PC-9 (cell line): ENCODE data around the gene PLSCR2. TPM values are rescaled to one million over a fixed set of nuclear protein-coding genes. Genes with fewer than 3 reads are reported as not detected.
"Not testable (repeated sequence)": the region's sequence is repeated elsewhere in the genome, so short reads cannot be mapped to it uniquely, and the experiment has no call there.

Experiments used
- BruUV-seq: library from RNA; stranded (reverse); fragments of 400-500 nt; replicated peaks from 2 replicates; lab custom pipeline; 2021; lab: Mats Ljungman, UMichigan
- CTCF ChIA-PET: fragments of 300-600 bp; sonication (Branson Sonifier 250); formaldehyde crosslinking; loops from one replicate; lab custom pipeline; 2022; ENCODE audit warnings: antibody characterized with exemption; lab: Charles Lee
- POLR2A ChIA-PET: fragments of 300-600 bp; sonication (Branson Sonifier 250); formaldehyde crosslinking; loops from one replicate; lab custom pipeline; 2022; ENCODE audit warnings: antibody characterized with exemption; ENCODE audit not compliant: unreplicated experiment; lab: Charles Lee
- DNase-seq, 2 experiments: peaks; one replicate each; pipeline versions ENCODE4 v3.0.0 to v3.0.0-alpha.2; 2015 to 2022; ENCODE audit warnings: mixed read lengths in 1 of 2
- H2AFZ ChIP-seq: fragments of 200-600 bp; sonication (generic); 2 replicates; pipeline ENCODE4 v1.8.1; 2017; ENCODE audit warnings: antibody characterized with exemption
- H3F3A ChIP-seq: fragments of 200-600 bp; sonication (generic); 2 replicates; pipeline ENCODE4 v1.8.1; 2017; ENCODE audit warnings: antibody characterized with exemption, mild to moderate bottlenecking, low read depth; ENCODE audit not compliant: insufficient read depth
- H3K27ac ChIP-seq: fragments of 200-600 bp; sonication (generic); 2 replicates; pipeline ENCODE4 v1.6.1; 2016; ENCODE audit warnings: mixed run types
- H3K27me3 ChIP-seq: fragments of 200-600 bp; sonication (generic); 2 replicates; pipeline ENCODE4 v1.6.1; 2016; ENCODE audit warnings: low read depth, mixed run types; ENCODE audit not compliant: insufficient read depth
- H3K36me3 ChIP-seq: fragments of 200-600 bp; sonication (generic); 2 replicates; pipeline ENCODE4 v1.6.1; 2016; ENCODE audit warnings: low read depth, mixed run types
- H3K4me1 ChIP-seq: fragments of 200-600 bp; sonication (generic); replicated peaks from 2 replicates; pipeline ENCODE4 v1.6.1; 2016; ENCODE audit warnings: mixed run types; ENCODE audit not compliant: insufficient read depth
- H3K4me2 ChIP-seq: fragments of 200-600 bp; sonication (generic); 2 replicates; pipeline ENCODE4 v1.6.1; 2017; ENCODE audit warnings: mixed run types
- H3K4me3 ChIP-seq: fragments of 200-600 bp; sonication (generic); 2 replicates; pipeline ENCODE4 v1.6.1; 2016; ENCODE audit warnings: mixed run types
- H3K79me2 ChIP-seq: fragments of 200-600 bp; sonication (generic); 2 replicates; pipeline ENCODE4 v1.6.1; 2017; ENCODE audit warnings: low read depth, mixed run types
- H3K9me2 ChIP-seq: fragments of 200-600 bp; sonication (generic); 2 replicates; pipeline ENCODE4 v1.8.1; 2017; ENCODE audit warnings: mild to moderate bottlenecking; ENCODE audit not compliant: insufficient read depth
- H3K9me3 ChIP-seq: fragments of 200-600 bp; sonication (generic); 2 replicates; pipeline ENCODE4 v1.8.1; 2016; ENCODE audit warnings: low read depth; ENCODE audit not compliant: insufficient read depth
- H4K20me1 ChIP-seq: fragments of 200-600 bp; sonication (generic); 2 replicates; pipeline ENCODE4 v1.8.1; 2017; ENCODE audit not compliant: insufficient read depth
- EZH2 ChIP-seq: fragments of 200-600 bp; sonication (generic); IDR thresholded peaks from 2 replicates; pipeline ENCODE4 v1.8.0; 2017; ENCODE audit warnings: antibody characterized with exemption, low read depth
- intact Hi-C: fragments of 100-400 bp; cut with micrococcal nuclease; formaldehyde crosslinking; loops from one replicate; pipeline ENCODE4 v1.10.0; 2022; ENCODE audit not compliant: unreplicated experiment
- total RNA-seq: library from RNA; stranded (reverse); gene quantifications from 2 replicates; pipeline ENCODE4 v1.2.3, GENCODE V29; 2021
- TF ChIP-seq, protein P1 (sequence below): fragments of 200-600 bp; sonication (generic); conservative IDR thresholded peaks from 2 replicates; pipeline ENCODE4 v1.6.1; 2017; ENCODE audit warnings: mixed run types, antibody characterized with exemption, mild to moderate bottlenecking, moderate library complexity

Gene PLSCR2
- total RNA-seq, 1 experiment from 2014 or later: not detected

DNA sequence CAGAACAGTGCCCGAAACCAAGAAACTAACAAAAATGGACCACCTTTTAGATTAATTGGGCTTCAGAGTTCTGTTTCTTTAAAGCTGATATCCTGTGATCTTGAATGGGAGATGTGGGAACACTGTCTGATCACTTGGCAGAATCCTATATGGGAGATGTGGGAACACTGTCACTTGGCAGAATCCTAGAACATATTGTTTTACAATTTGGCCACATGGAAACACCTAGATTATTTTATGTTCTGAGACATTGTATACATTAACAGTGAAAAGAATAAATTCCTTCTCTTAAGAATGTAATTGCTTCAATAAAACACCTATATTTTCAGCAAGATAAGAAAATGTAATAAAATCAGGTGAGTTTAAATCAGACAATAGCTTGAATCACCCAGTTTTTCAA is 30.3 kb upstream of the PLSCR2 start:
- ChIA-PET CTCF (interaction anchor here (0.6 kb wide), 1 partner anchor 32 kb away, joined by 3 read pairs; no protein-coding TSS in a partner anchor), POLR2A (no interaction called here)
- H3K27ac ChIP-seq: no peak overlapping the region
- H3K79me2 ChIP-seq: no peaks in the 10 kb centered on the region
- H3K27me3 ChIP-seq: no peaks in the 10 kb centered on the region
- DNase-seq: no peak
- H2AFZ ChIP-seq: no peak overlapping the region
- H3K9me2 ChIP-seq: no peaks in the 10 kb centered on the region
- H3K4me3 ChIP-seq: no peak overlapping the region
- H3K4me2 ChIP-seq: no peak overlapping the region
- H3K4me1 ChIP-seq: peaks cover 27% of the 10 kb centered on the region
- BruUV-seq: no TSS peak
- TF ChIP-seq EZH2: no peak
- TF ChIP-seq, protein P1, sequence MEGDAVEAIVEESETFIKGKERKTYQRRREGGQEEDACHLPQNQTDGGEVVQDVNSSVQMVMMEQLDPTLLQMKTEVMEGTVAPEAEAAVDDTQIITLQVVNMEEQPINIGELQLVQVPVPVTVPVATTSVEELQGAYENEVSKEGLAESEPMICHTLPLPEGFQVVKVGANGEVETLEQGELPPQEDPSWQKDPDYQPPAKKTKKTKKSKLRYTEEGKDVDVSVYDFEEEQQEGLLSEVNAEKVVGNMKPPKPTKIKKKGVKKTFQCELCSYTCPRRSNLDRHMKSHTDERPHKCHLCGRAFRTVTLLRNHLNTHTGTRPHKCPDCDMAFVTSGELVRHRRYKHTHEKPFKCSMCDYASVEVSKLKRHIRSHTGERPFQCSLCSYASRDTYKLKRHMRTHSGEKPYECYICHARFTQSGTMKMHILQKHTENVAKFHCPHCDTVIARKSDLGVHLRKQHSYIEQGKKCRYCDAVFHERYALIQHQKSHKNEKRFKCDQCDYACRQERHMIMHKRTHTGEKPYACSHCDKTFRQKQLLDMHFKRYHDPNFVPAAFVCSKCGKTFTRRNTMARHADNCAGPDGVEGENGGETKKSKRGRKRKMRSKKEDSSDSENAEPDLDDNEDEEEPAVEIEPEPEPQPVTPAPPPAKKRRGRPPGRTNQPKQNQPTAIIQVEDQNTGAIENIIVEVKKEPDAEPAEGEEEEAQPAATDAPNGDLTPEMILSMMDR: no peak
- no peaks in the 10 kb centered on the region for H4K20me1 ChIP-seq
- intact Hi-C loops: no loop called here
- H3F3A ChIP-seq: peaks cover 24% of the 10 kb centered on the region
- no peaks in the 10 kb centered on the region; the same call in 1 of the 2 replicates for H3K36me3 ChIP-seq
- peaks cover 3% of the 10 kb centered on the region; the same call in 1 of the 2 replicates for H3K9me3 ChIP-seq

DNA sequence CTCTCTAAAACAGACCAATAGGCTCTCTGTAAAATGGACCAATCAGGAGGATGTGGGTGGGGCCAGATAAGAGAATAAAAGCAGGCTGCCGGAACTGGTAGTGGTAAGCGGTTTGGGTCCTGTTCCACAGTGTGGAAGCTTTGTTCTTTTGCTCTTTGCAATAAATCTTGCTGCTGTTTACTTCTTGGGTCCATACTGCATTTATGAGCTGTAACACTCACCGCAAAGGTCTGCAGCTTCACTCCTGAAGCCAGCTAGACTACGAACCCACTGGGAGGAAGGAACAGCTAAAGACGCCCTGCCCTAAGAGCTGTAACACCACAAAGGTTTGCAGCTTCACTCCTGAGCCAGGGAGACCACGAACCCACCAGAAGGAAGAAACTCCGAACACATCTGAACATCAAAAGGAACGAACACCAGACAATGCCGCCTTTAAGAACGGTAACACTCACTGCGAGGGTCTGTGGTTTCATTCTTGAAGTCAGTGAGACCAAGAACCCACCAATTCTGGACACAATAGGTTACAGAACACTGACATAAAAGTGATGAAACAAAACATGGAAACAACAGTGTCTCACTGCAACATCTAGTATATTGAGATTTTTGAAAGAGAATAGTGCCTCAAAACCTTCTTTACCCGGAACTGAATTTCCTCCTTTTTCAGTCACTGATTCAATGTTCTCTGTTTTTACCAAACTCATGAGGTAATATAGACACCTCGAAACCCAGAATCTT is 28.8 kb upstream of the PLSCR2 start:
- CTCF ChIA-PET: no interaction called here
- BruUV-seq: no TSS peak
- Histone ChIP-seq H3K9me2 (no peaks in the 10 kb centered on the region), H3K27ac (no peak overlapping the region), H3K9me3 (peaks cover 5% of the 10 kb centered on the region; the same call in 1 of the 2 replicates), H3K4me3 (no peak overlapping the region), H3K4me2 (no peak overlapping the region), H2AFZ (no peak overlapping the region), H3K4me1 (peaks cover 13% of the 10 kb centered on the region), H3K79me2 (no peaks in the 10 kb centered on the region), H4K20me1 (no peaks in the 10 kb centered on the region), H3K36me3 (no peaks in the 10 kb centered on the region), H3K27me3 (no peaks in the 10 kb centered on the region), H3F3A (peaks cover 9% of the 10 kb centered on the region)
- TF ChIP-seq, protein P1: no peak
- POLR2A ChIA-PET: no interaction called here
- intact Hi-C loops: no loop called here
- DNase-seq: no peak

DNA sequence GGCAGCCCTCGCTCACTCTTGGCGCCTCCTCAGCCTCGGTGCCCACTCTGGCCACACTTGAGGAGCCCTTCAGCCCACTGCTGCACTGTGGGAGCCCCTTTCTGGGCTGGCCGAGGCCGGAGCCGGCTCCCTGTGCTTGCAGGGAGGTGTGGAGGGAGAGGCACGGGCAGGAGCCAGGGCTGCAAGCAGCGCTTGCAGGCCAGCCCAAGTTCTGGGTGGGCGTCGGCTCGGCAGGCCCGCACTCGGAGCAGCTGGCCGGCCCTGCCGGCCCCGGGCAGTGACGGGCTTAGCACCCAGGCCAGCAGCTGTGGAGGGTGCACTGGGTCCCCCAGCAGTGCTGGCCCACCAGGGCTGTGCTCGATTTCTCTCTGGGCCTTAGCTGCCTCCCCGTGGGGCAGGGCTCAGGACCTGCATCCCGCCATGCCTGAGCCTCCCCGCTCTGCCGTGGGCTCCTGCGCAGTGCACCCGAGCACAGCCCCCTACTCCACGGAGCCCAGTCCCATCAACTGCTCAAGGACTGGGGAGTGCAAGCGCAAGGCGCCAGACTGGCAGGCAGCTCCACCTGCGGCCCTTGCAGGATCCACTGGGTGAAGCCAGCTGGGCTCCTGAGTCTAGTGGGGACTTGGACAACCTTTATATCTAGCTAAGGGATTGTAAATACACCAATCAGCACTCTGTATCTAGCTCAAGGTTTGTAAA is 27.9 kb upstream of the PLSCR2 start:
- H2AFZ ChIP-seq, DNase-seq, POLR2A ChIA-PET, BruUV-seq, H3K9me2 ChIP-seq, H3K36me3 ChIP-seq, H3K27ac ChIP-seq, H3K9me3 ChIP-seq, H3F3A ChIP-seq, H3K4me1 ChIP-seq, CTCF ChIA-PET, intact Hi-C loops, H3K4me2 ChIP-seq, H3K27me3 ChIP-seq, H3K79me2 ChIP-seq, H4K20me1 ChIP-seq, H3K4me3 ChIP-seq: not testable (repeated sequence)
